CD4-positive, alpha-beta memory T cell (primary cell): ENCODE results near the gene HPN. TPM values are rescaled to one million over a fixed set of nuclear protein-coding genes. Genes with fewer than 3 reads are reported as not detected.
"Not testable (repeated sequence)": the region's sequence is repeated elsewhere in the genome, so short reads cannot be mapped to it uniquely, and the experiment has no call there.

Source experiments
- CTCF ChIA-PET: fragments of 350-600 bp; sonication (Branson Sonifier 250); formaldehyde crosslinking; loops from one replicate; lab custom pipeline; 2021; ENCODE audit warnings: inconsistent platforms; ENCODE audit not compliant: partially characterized antibody; lab: Charles Lee
- POLR2A ChIA-PET: fragments of 350-600 bp; sonication (Branson Sonifier 250); formaldehyde crosslinking; loops from one replicate; lab custom pipeline; 2021; ENCODE audit not compliant: partially characterized antibody; lab: Charles Lee
- DNase-seq, 5 donors: peaks; one replicate each; pipeline versions ENCODE4 v3.0.0 to v3.0.0-alpha.2; 2020 to 2022; ENCODE audit warnings: mixed read lengths in 1 of 5
- H3K27ac ChIP-seq: one replicate; pipeline ENCODE4 v1.7.0; 2013; ENCODE audit warnings: low read depth, low read length
- H3K27me3 ChIP-seq: 2 replicates; pipeline ENCODE4 v1.7.0; 2013; ENCODE audit warnings: mild to moderate bottlenecking, low read length, moderate library complexity; ENCODE audit not compliant: insufficient read depth
- H3K36me3 ChIP-seq: 2 replicates; pipeline ENCODE4 v1.7.0; 2013; ENCODE audit warnings: mild to moderate bottlenecking, low read length, moderate library complexity; ENCODE audit not compliant: insufficient read depth
- H3K4me1 ChIP-seq: 2 replicates; pipeline ENCODE4 v1.7.0; 2013; ENCODE audit warnings: mild to moderate bottlenecking, low read length, moderate library complexity; ENCODE audit not compliant: insufficient read depth
- H3K4me3 ChIP-seq, 2 donors: one replicate each; pipeline ENCODE4 v1.7.0; 2013; ENCODE audit warnings: low read length in 2 of 2, mild to moderate bottlenecking in 1 of 2
- H3K9me3 ChIP-seq, 2 donors: one replicate each; pipeline ENCODE4 v1.7.0; 2013; ENCODE audit warnings: low read length in 2 of 2, control low read depth in 1 of 2; ENCODE audit not compliant: control insufficient read depth in 1 of 2
- H3K27ac Mint-ChIP-seq, 7 donors: one replicate each; pipeline ENCODE4 v1.8.0; 2020 to 2021; ENCODE audit warnings: mixed read lengths in 7 of 7, mild to moderate bottlenecking in 6 of 7, inconsistent platforms in 3 of 7, moderate library complexity in 3 of 7
- H3K27me3 Mint-ChIP-seq, 2 donors: one replicate each; pipeline ENCODE4 v1.8.0; 2020 to 2021; ENCODE audit warnings: mixed read lengths in 2 of 2
- H3K36me3 Mint-ChIP-seq, 2 donors: one replicate each; pipeline ENCODE4 v1.8.0; 2020 to 2021; ENCODE audit warnings: mixed read lengths in 2 of 2, inconsistent platforms in 1 of 2, mild to moderate bottlenecking in 1 of 2
- H3K4me1 Mint-ChIP-seq, 4 donors: one replicate each; pipeline ENCODE4 v1.8.0; 2020 to 2021; ENCODE audit warnings: mixed read lengths in 4 of 4, mild to moderate bottlenecking in 1 of 4
- H3K4me3 Mint-ChIP-seq, 8 donors: one replicate each; pipeline ENCODE4 v1.8.0; 2020 to 2021; ENCODE audit warnings: mixed read lengths in 8 of 8, mild to moderate bottlenecking in 7 of 8, moderate library complexity in 6 of 8, inconsistent platforms in 3 of 8
- H3K9me3 Mint-ChIP-seq, 8 donors: one replicate each; pipeline ENCODE4 v1.8.0; 2020 to 2021; ENCODE audit warnings: mixed read lengths in 8 of 8, mild to moderate bottlenecking in 5 of 8, inconsistent platforms in 3 of 8, moderate library complexity in 1 of 8
- intact Hi-C: fragments of 100-400 bp; cut with micrococcal nuclease; formaldehyde crosslinking; loops from one replicate; pipeline ENCODE4 v1.15.1; 2023
- polyA plus RNA-seq, 2 donors: library from polyadenylated mRNA; unstranded; fragments of 300-500 nt; fragmentation: Illumina TruSeq; gene quantifications; one replicate each; pipeline ENCODE4 v1.2.3, GENCODE V29; 2021
- total RNA-seq, 2 experiments: library from RNA; stranded (reverse); gene quantifications; one replicate each; pipeline ENCODE4 v1.2.3, GENCODE V29; 2021

Gene HPN
- total and polyA plus RNA-seq, 4 experiments from 2014 or later = 0.15 to 0.57 TPM; not detected in 2

DNA sequence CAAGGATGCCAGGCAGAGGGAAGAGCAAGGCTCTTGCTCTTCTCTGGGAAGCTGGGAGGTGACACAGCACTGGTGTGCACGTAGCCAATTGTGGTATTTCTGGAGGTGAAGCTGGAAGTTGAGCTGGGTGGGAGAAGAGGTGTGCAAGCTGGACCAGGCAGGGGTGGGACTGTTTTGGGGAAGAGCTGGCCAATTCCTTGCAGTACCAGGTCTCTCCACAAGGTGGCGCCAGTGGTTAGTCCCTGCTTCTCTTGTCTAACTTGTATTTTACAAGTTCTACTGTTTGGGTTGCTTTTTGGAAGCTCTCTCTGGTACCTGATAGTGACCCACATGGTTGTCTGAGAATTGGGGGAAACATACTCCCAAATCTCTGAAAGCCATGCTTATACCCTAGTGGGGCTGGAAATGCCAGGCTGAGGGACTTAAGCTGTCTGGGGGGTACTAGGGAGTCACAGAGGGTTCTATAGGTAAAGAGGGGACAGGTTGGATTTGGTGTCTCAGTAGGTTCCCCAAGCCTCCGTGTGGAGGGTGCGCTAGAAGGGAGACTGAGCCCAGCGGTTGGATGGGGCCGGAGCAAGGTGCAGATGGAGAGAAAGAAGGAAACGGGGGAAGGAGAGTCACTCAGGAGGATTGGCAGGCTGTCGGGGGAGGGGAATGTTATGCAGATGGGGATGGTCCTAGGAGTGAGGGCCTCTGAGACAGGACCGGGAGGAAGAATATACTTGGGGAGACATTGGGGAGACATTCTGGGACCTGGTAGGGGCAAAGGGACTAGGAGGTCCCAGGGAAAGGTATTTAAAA, 3.0 kb downstream of the HPN start:
- Histone ChIP-seq H3K36me3 (no peaks in the 10 kb centered on the region), H3K4me3 (no peak overlapping the region), H3K27ac (no peak overlapping the region), H3K27me3 (no peaks in the 10 kb centered on the region), H3K9me3 (no peaks in the 10 kb centered on the region), H3K4me1 (peaks cover 32% of the 10 kb centered on the region)
- Mint-ChIP-seq H3K9me3 (no peaks in the 10 kb centered on the region), H3K4me3 (peak overlapping the region in 1 of 8 donors; percentile 81), H3K36me3 (no peaks in the 10 kb centered on the region), H3K27me3 (peaks cover 6 to 8% of the 10 kb centered on the region in 2 donors), H3K27ac (peak overlapping the region in 4 of 7 donors; percentile 51 to 71 (median 64)), H3K4me1 (peaks cover 20 to 34% (median 26%) of the 10 kb centered on the region in 4 donors)
- ChIA-PET CTCF (interaction anchor here (0.7 to 7.7 kb wide), 27 partner anchors 8 to 207 kb away, joined by 3 to 54 read pairs (median 5); no protein-coding TSS in a partner anchor), POLR2A (interaction anchor here (0.7 to 2.1 kb wide), 6 partner anchors 15 to 109 kb away, joined by 3 to 15 read pairs (median 5); partner anchors contain the start of gene SCN1B)
- DNase-seq = peak in 4 of 5 donors; percentile 45 to 62 (median 50)
- intact Hi-C loops = loop anchor here (1.0 to 5.0 kb wide), 2 partner anchors 42 to 71 kb away; partner anchors contain the start of gene GRAMD1A

DNA sequence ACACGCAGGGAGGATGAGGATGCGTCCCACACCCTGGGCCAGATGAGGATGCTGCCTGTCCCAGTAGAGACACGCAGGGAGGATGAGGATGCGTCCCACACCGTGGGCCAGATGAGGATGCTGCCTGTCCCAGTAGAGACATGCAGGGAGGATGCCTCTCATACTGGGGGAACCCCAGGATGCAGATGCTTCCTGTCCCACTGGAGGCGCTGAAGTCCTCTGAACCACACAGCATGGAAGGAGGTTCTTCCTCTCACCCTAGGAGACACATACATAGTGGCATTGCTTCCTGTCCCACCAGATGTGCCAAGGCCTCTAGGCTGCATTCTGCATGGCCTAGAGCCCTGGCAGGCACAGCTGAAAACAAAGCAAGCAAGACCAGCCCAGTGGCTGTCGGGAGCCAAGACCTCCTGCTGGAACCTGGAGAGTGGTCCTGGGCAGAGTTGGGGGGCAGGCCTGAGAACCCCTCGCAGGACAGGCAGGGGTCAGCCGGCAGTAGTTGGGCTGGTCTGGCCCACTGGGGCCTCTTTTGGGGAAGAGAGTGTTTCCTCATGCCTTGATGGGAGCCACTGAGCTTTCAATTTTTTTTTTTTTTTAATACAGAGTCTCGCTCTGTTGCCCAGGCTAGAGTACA, 4.3 kb downstream of the HPN start:
- peak; percentile 26 to 53 (median 42) for DNase-seq
- peak overlapping the region in 2 of 7 donors; percentile 25 to 30 for H3K27ac Mint-ChIP-seq
- no peaks in the 10 kb centered on the region for H3K36me3 ChIP-seq
- ChIA-PET CTCF (interaction anchor here (0.7 to 7.7 kb wide), 10 partner anchors 9 to 310 kb away, joined by 3 to 54 read pairs (median 4); no protein-coding TSS in a partner anchor), POLR2A (interaction anchor here (0.5 to 0.6 kb wide), 2 partner anchors 275 to 417 kb away, joined by 3 read pairs; no protein-coding TSS in a partner anchor)
- no peaks in the 10 kb centered on the region for H3K36me3 Mint-ChIP-seq
- H3K4me1 Mint-ChIP-seq = peaks cover 14 to 27% (median 18%) of the 10 kb centered on the region in 4 donors
- H3K9me3 ChIP-seq = no peaks in the 10 kb centered on the region
- H3K27me3 Mint-ChIP-seq = peaks cover 3 to 5% of the 10 kb centered on the region in 2 donors
- peaks cover 21% of the 10 kb centered on the region for H3K4me1 ChIP-seq
- H3K4me3 Mint-ChIP-seq = no peak overlapping the region
- intact Hi-C loops = no loop called here
- H3K4me3 ChIP-seq = no peak overlapping the region
- no peaks in the 10 kb centered on the region for H3K27me3 ChIP-seq
- no peaks in the 10 kb centered on the region for H3K9me3 Mint-ChIP-seq
- H3K27ac ChIP-seq = no peak overlapping the region

- ChIA-PET POLR2A (interaction anchor here (0.5 kb wide), 1 partner anchor 275 kb away, joined by 3 read pairs; no protein-coding TSS in a partner anchor), CTCF (interaction anchor here (0.7 to 7.7 kb wide), 9 partner anchors 8 to 311 kb away, joined by 3 to 54 read pairs (median 3); no protein-coding TSS in a partner anchor)
These were observed 4.9 kb downstream of the HPN start for GRCh38 chr19:35046461-35046860.

GRCh38 chr19:35048911-35049411, 7.4 kb downstream of the HPN start:
- no peaks in the 10 kb centered on the region for H3K9me3 Mint-ChIP-seq
- no peak for DNase-seq
- Histone ChIP-seq H3K4me3 (no peak overlapping the region), H3K9me3 (no peaks in the 10 kb centered on the region), H3K27me3 (no peaks in the 10 kb centered on the region), H3K4me1 (peaks cover 10% of the 10 kb centered on the region), H3K36me3 (no peaks in the 10 kb centered on the region), H3K27ac (no peak overlapping the region)
- ChIA-PET POLR2A (no interaction called here), CTCF (interaction anchor here (1.0 to 7.7 kb wide), 5 partner anchors 18 to 75 kb away, joined by 3 to 54 read pairs (median 3); no protein-coding TSS in a partner anchor)
- H3K4me1 Mint-ChIP-seq = peaks cover 12 to 18% (median 14%) of the 10 kb centered on the region in 4 donors
- intact Hi-C loops = no loop called here
- H3K27me3 Mint-ChIP-seq = peaks cover 3% of the 10 kb centered on the region in 2 donors
- H3K27ac Mint-ChIP-seq = no peak overlapping the region
- no peaks in the 10 kb centered on the region for H3K36me3 Mint-ChIP-seq
- no peak overlapping the region for H3K4me3 Mint-ChIP-seq

More at GRCh38 chr19:35046461-35046860, 4.9 kb downstream of the HPN start:
- H3K4me1 ChIP-seq = peaks cover 15% of the 10 kb centered on the region
- no peaks in the 10 kb centered on the region for H3K36me3 Mint-ChIP-seq
- no peaks in the 10 kb centered on the region for H3K9me3 Mint-ChIP-seq
- H3K27ac ChIP-seq = no peak overlapping the region
- H3K4me1 Mint-ChIP-seq = peaks cover 12 to 22% (median 14%) of the 10 kb centered on the region in 4 donors
- intact Hi-C loops = no loop called here
- no peak for DNase-seq
- H3K4me3 ChIP-seq = no peak overlapping the region
- no peak overlapping the region for H3K27ac Mint-ChIP-seq
- no peaks in the 10 kb centered on the region for H3K36me3 ChIP-seq
- no peak overlapping the region for H3K4me3 Mint-ChIP-seq
- no peaks in the 10 kb centered on the region for H3K9me3 ChIP-seq
- H3K27me3 Mint-ChIP-seq = peaks cover 3 to 5% of the 10 kb centered on the region in 2 donors
- H3K27me3 ChIP-seq = no peaks in the 10 kb centered on the region

DNA sequence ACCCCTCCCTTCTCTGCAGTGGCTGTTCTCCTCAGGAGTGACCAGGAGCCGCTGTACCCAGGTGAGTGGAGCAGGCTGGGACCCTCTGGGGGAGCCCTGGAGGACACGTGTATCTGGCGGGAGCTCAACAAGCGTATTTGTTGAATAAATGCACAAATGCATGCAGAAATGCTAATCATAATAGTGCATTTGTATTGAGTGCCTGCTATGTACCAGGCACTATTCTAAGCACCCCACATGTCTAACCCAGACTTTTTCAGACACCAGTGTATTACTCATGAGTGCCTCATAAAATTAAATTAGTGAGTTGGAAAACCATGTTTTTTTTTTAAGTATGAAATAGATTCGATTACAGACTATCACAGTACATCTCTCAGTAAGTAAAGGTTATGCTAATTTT, 7.9 kb downstream of the HPN start:
- Histone ChIP-seq H3K36me3 (no peaks in the 10 kb centered on the region), H3K9me3 (no peaks in the 10 kb centered on the region), H3K27ac (no peak overlapping the region), H3K4me1 (peaks cover 6% of the 10 kb centered on the region), H3K27me3 (no peaks in the 10 kb centered on the region), H3K4me3 (no peak overlapping the region)
- peaks cover 0 to under 1% of the 10 kb centered on the region in 2 donors for H3K27me3 Mint-ChIP-seq
- no peaks in the 10 kb centered on the region for H3K36me3 Mint-ChIP-seq
- peaks cover 7 to 13% (median 11%) of the 10 kb centered on the region in 4 donors for H3K4me1 Mint-ChIP-seq
- intact Hi-C loops = no loop called here
- H3K4me3 Mint-ChIP-seq = no peak overlapping the region
- POLR2A ChIA-PET = no interaction called here
- no peak overlapping the region for H3K27ac Mint-ChIP-seq
- CTCF ChIA-PET = interaction anchor here (7.7 kb wide), 1 partner anchor 75 kb away, joined by 54 read pairs; no protein-coding TSS in a partner anchor
- no peak for DNase-seq
- no peaks in the 10 kb centered on the region for H3K9me3 Mint-ChIP-seq

DNA sequence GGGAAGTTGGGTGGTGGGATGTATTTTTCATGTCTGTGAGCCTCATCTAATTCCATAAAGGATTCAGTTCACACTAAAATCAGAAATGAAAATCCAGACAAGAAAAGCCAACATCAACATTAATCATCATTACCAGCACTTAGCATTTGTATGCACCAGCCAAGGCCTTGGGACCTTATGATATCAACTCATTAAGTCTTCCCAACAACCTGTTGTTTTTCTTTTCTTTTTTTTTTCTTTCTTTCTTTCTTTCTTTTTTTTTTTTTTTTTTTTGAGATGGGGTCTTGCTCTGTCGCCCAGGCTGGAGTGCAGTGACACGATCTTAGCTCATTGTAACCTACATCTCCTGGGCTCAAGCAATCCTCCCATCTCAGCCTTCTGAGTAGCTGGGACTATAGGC, 9.1 kb downstream of the HPN start:
- intact Hi-C loops, H3K36me3 ChIP-seq, H3K4me1 ChIP-seq, H3K27ac Mint-ChIP-seq, H3K4me1 Mint-ChIP-seq, H3K27ac ChIP-seq, H3K9me3 ChIP-seq, H3K36me3 Mint-ChIP-seq, CTCF ChIA-PET, DNase-seq, H3K27me3 Mint-ChIP-seq, H3K9me3 Mint-ChIP-seq, H3K4me3 Mint-ChIP-seq, POLR2A ChIA-PET, H3K27me3 ChIP-seq, H3K4me3 ChIP-seq: not testable (repeated sequence)
